OCI-LY7 (cell line): Measurements from ENCODE around the gene WDFY2. TPM values are rescaled to one million over a fixed set of nuclear protein-coding genes. Genes with fewer than 3 reads are reported as not detected.

Experiments
- BruUV-seq: library from RNA; stranded (reverse); fragments of 400-500 nt; replicated peaks from 2 replicates; lab custom pipeline; 2021; lab: Mats Ljungman, UMichigan
- CTCF ChIA-PET: fragments of 300-600 bp; sonication (Branson Sonifier 250); formaldehyde crosslinking; loops from one replicate; lab custom pipeline; 2022; ENCODE audit warnings: antibody characterized with exemption; ENCODE audit not compliant: unreplicated experiment; lab: Charles Lee
- POLR2A ChIA-PET: fragments of 300-600 bp; sonication (Branson Sonifier 250); formaldehyde crosslinking; loops from one replicate; lab custom pipeline; 2022; ENCODE audit warnings: antibody characterized with exemption; lab: Charles Lee
- DNase-seq: peaks from one replicate; pipeline ENCODE4 v3.0.0-alpha.2; 2015; ENCODE audit warnings: low spot score
- H2AFZ ChIP-seq: fragments of 200-600 bp; sonication (generic), shearing (Covaris generic); 2 replicates; pipeline ENCODE4 v1.6.1; 2014; ENCODE audit warnings: mild to moderate bottlenecking, antibody characterized with exemption, low read length, moderate library complexity
- H3K27ac ChIP-seq: fragments of 200-600 bp; sonication (generic); 2 replicates; pipeline ENCODE4 v1.5.1; 2014; ENCODE audit warnings: mixed run types, low read depth, mild to moderate bottlenecking, moderate library complexity, low read length, inconsistent platforms; ENCODE audit not compliant: poor library complexity, severe bottlenecking
- H3K36me3 ChIP-seq: fragments of 200-600 bp; sonication (generic); 2 replicates; pipeline ENCODE4 v1.6.1; 2014; ENCODE audit warnings: mild to moderate bottlenecking, antibody characterized with exemption, low read length, moderate library complexity, mixed read lengths; ENCODE audit not compliant: insufficient read depth
- H3K4me1 ChIP-seq: fragments of 200-600 bp; sonication (generic); 2 replicates; pipeline ENCODE4 v1.5.1; 2014; ENCODE audit warnings: mild to moderate bottlenecking, low read length; ENCODE audit not compliant: insufficient read depth, poor library complexity, severe bottlenecking
- H3K4me2 ChIP-seq: fragments of 200-600 bp; sonication (generic); 2 replicates; pipeline ENCODE4 v1.6.1; 2014; ENCODE audit warnings: mild to moderate bottlenecking, low read length
- H3K4me3 ChIP-seq: fragments of 200-600 bp; sonication (generic); 2 replicates; pipeline ENCODE4 v1.5.1; 2014; ENCODE audit warnings: mild to moderate bottlenecking, low read depth, low read length; ENCODE audit not compliant: poor library complexity, severe bottlenecking
- H3K79me2 ChIP-seq: fragments of 200-600 bp; sonication (generic); 2 replicates; pipeline ENCODE4 v1.6.1; 2016; ENCODE audit warnings: low read depth, mild to moderate bottlenecking, low read length, moderate library complexity, mixed read lengths; ENCODE audit not compliant: insufficient read depth
- H3K9me2 ChIP-seq: fragments of 200-600 bp; sonication (generic); 2 replicates; pipeline ENCODE4 v1.6.1; 2016; ENCODE audit warnings: mild to moderate bottlenecking, low read length, mixed read lengths; ENCODE audit not compliant: insufficient read depth
- H3K9me3 ChIP-seq: fragments of 200-600 bp; sonication (generic); 2 replicates; pipeline ENCODE4 v1.6.1; 2014; ENCODE audit warnings: mild to moderate bottlenecking, mixed run types, low read length, mixed read lengths
- H4K20me1 ChIP-seq: fragments of 200-600 bp; sonication (generic); 2 replicates; pipeline ENCODE4 v1.6.1; 2014; ENCODE audit warnings: mild to moderate bottlenecking, antibody characterized with exemption, low read length, moderate library complexity, mixed read lengths; ENCODE audit not compliant: insufficient read depth
- CTCF ChIP-seq: fragments of 200-600 bp; sonication (generic); conservative IDR thresholded peaks from 2 replicates; pipeline ENCODE4 v1.5.1; 2014; ENCODE audit warnings: mild to moderate bottlenecking, antibody characterized with exemption, low read length, moderate library complexity, mixed read lengths
- EZH2phosphoT487 ChIP-seq: fragments of 200-600 bp; sonication (generic); IDR thresholded peaks from 2 replicates; pipeline ENCODE4 v1.6.1; 2018; ENCODE audit warnings: low read depth, borderline replicate concordance, mild to moderate bottlenecking, mixed run types, antibody characterized with exemption, low read length, moderate library complexity, mixed read lengths
- intact Hi-C: fragments of 100-400 bp; cut with micrococcal nuclease; formaldehyde crosslinking; loops from one replicate; pipeline ENCODE4 v1.10.0; 2022; ENCODE audit not compliant: unreplicated experiment
- total RNA-seq, 2 experiments: library from RNA; depleted of rRNA in 1 of 2; stranded (reverse); fragments of >200 nt in 1 of 2; shearing (Covaris generic) in 1 of 2; gene quantifications; 2 replicates each; pipeline ENCODE4 v1.2.3, GENCODE V29; 2014 to 2022

The WDFY2 gene
- total RNA-seq, 2 experiments from 2014 or later, result 6.4 to 18.1 TPM

GRCh38 chr13:51797664-51798488, 213.6 kb downstream of the WDFY2 start:
- TF ChIP-seq CTCF (peak; percentile 82), EZH2phosphoT487 (no peak)
- BruUV-seq, result no TSS peak
- H3K79me2 ChIP-seq, result no peaks in the 10 kb centered on the region
- intact Hi-C loops, result loop anchor here (1.0 kb wide), 4 partner anchors 214 to 673 kb away; partner anchors contain the start of gene WDFY2
- POLR2A ChIA-PET, result interaction anchor here (0.6 to 2.3 kb wide), 8 partner anchors 12 to 348 kb away, joined by 3 to 17 read pairs (median 5); partner anchors contain the start of gene INTS6
- H3K9me3 ChIP-seq, result no peaks in the 10 kb centered on the region
- H2AFZ ChIP-seq, result no peak overlapping the region
- H3K4me3 ChIP-seq, result no peak overlapping the region
- no peaks in the 10 kb centered on the region for H4K20me1 ChIP-seq
- H3K9me2 ChIP-seq, result no peaks in the 10 kb centered on the region
- CTCF ChIA-PET, result interaction anchor here (0.7 to 1.6 kb wide), 8 partner anchors 18 to 401 kb away, joined by 3 to 5 read pairs (median 4); no protein-coding TSS in a partner anchor
- H3K36me3 ChIP-seq, result no peaks in the 10 kb centered on the region
- peak; percentile 84 for DNase-seq
- no peak overlapping the region for H3K27ac ChIP-seq
- peak overlapping the region; percentile 13; the same call in 1 of the 2 replicates for H3K4me2 ChIP-seq
- peaks cover 88% of the 10 kb centered on the region for H3K4me1 ChIP-seq

GRCh38 chr13:51799261-51799660, 215.0 kb downstream of the WDFY2 start:
- intact Hi-C loops, result no loop called here
- DNase-seq, result no peak
- Histone ChIP-seq H3K9me3 (no peaks in the 10 kb centered on the region), H3K4me2 (no peak overlapping the region), H3K4me1 (peaks cover 80% of the 10 kb centered on the region), H3K27ac (no peak overlapping the region), H2AFZ (no peak overlapping the region), H3K9me2 (no peaks in the 10 kb centered on the region), H3K79me2 (peaks cover 2% of the 10 kb centered on the region; the same call in 1 of the 2 replicates), H3K36me3 (no peaks in the 10 kb centered on the region), H4K20me1 (no peaks in the 10 kb centered on the region), H3K4me3 (no peak overlapping the region)
- no peak for TF ChIP-seq CTCF
- TF ChIP-seq EZH2phosphoT487, result no peak
- no TSS peak for BruUV-seq
- ChIA-PET POLR2A (interaction anchor here (1.0 to 2.3 kb wide), 4 partner anchors 33 to 347 kb away, joined by 3 to 17 read pairs (median 6); partner anchors contain the start of gene INTS6), CTCF (interaction anchor here (1.9 kb wide), 1 partner anchor 13 kb away, joined by 4 read pairs; no protein-coding TSS in a partner anchor)
